K562 (cell line): ENCODE measurements around the gene APOM. TPM values are rescaled to one million over a fixed set of nuclear protein-coding genes. Genes with fewer than 3 reads are reported as not detected.

ENCODE experiments used
- ERF ChIP-seq: fragments of 450-650 bp; formaldehyde crosslinking; IDR thresholded peaks from 2 replicates; pipeline ENCODE4 v1.4.0; 2020; ENCODE audit warnings: mild to moderate bottlenecking, mixed read lengths
- ETS1 ChIP-seq: conservative IDR thresholded peaks from 2 replicates; pipeline ENCODE4 v1.6.1; 2011; ENCODE audit warnings: low read depth, mild to moderate bottlenecking, low read length; ENCODE audit not compliant: control insufficient read depth
- GABPB1 ChIP-seq: sonication (generic); formaldehyde crosslinking; IDR thresholded peaks from 2 replicates; pipeline ENCODE4 v1.8.0; 2022; ENCODE audit warnings: mild to moderate bottlenecking, missing genetic modification reagents
- HMGN3 ChIP-seq: IDR thresholded peaks from 2 replicates; pipeline ENCODE4 v1.6.1; 2011; ENCODE audit warnings: borderline replicate concordance, low read depth, mild to moderate bottlenecking, mixed read lengths, low read length; ENCODE audit not compliant: insufficient read length; ENCODE audit errors: extremely low read depth
- KLF10 ChIP-seq: fragments of 250-450 bp; sonication (Bioruptor Pico); IDR thresholded peaks from 2 replicates; pipeline ENCODE4 v1.6.1; 2021; ENCODE audit warnings: matching md5 sums
- KLF6 ChIP-seq: fragments of 250-450 bp; sonication (Bioruptor Pico); IDR thresholded peaks from 2 replicates; pipeline ENCODE4 v1.4.0; 2020; ENCODE audit warnings: mild to moderate bottlenecking, moderate library complexity, borderline replicate concordance
- MAZ ChIP-seq, 2 experiments: fragments of 450-650 bp in 1 of 2; sonication (generic) in 1 of 2; formaldehyde crosslinking; IDR thresholded peaks in 1 of 2; conservative IDR thresholded peaks in 1 of 2; 2 replicates each; pipeline versions ENCODE4 v1.4.0 to v1.5.0; 2020; ENCODE audit warnings: mild to moderate bottlenecking in 1 of 2, missing genetic modification reagents in 1 of 2
- NFATC3 ChIP-seq: fragments of 450-650 bp; IDR thresholded peaks from 2 replicates; pipeline ENCODE4 v1.6.1; 2017; ENCODE audit warnings: mild to moderate bottlenecking
- PREB ChIP-seq: sonication (generic); formaldehyde crosslinking; IDR thresholded peaks from 2 replicates; pipeline ENCODE4 v1.8.1; 2023; ENCODE audit warnings: mild to moderate bottlenecking, missing genetic modification reagents
- RCOR1 ChIP-seq, 2 experiments: IDR thresholded peaks; 2 replicates each; pipeline ENCODE4 v1.6.1; 2012; ENCODE audit warnings: low read depth in 2 of 2, low read length in 2 of 2, borderline replicate concordance in 1 of 2, improper control_type of control experiment in 1 of 2
- TCF15 ChIP-seq: fragments of 250-450 bp; sonication (Bioruptor Pico); IDR thresholded peaks from 2 replicates; pipeline ENCODE4 v1.8.0; 2022; ENCODE audit warnings: moderate library complexity, mild to moderate bottlenecking, inconsistent platforms
- THRA ChIP-seq: fragments of 450-650 bp; IDR thresholded peaks from 2 replicates; pipeline ENCODE4 v1.6.1; 2017; ENCODE audit warnings: mild to moderate bottlenecking, moderate library complexity
- ZBTB17 ChIP-seq: fragments of 450-650 bp; formaldehyde crosslinking; IDR thresholded peaks from 2 replicates; pipeline ENCODE4 v1.4.0; 2020; ENCODE audit warnings: mild to moderate bottlenecking
- ZMIZ1 ChIP-seq, 2 experiments: fragments of 150-350 bp in 1 of 2; IDR thresholded peaks; 2 replicates each; pipeline ENCODE4 v1.6.1; 2012 to 2016; ENCODE audit warnings: low read depth in 2 of 2, low read length in 2 of 2, mild to moderate bottlenecking in 1 of 2, moderate library complexity in 1 of 2
- ZNF280B ChIP-seq: fragments of 250-450 bp; sonication (Bioruptor Pico); IDR thresholded peaks from 2 replicates; pipeline ENCODE4 v1.5.1; 2021; ENCODE audit warnings: mild to moderate bottlenecking
- ZNF384 ChIP-seq: IDR thresholded peaks from 2 replicates; pipeline ENCODE4 v1.6.1; 2012; ENCODE audit warnings: low read depth, low read length, improper control_type of control experiment
- polyA plus RNA-seq, 8 experiments: library from polyadenylated mRNA; depleted of rRNA in 4 of 8; stranded (reverse) in 5 of 8; unstranded in 3 of 8; fragments of >200 nt; fragmentation: Nextera tagmentation in 2 of 8; fragmentation: Illumina TruSeq in 1 of 8; extraction: Ambion mirVana in 2 of 8; extraction: Trizol in 1 of 8; gene quantifications; 2 replicates each; pipeline versions ENCODE4 v1.2.1 to v1.2.3, GENCODE V29; 2011 to 2014; ENCODE audit warnings: inconsistent platforms in 1 of 8, missing spikeins in 1 of 8
- total RNA-seq, 7 experiments: library from RNA; depleted of rRNA in 6 of 7; stranded (reverse); fragments of >200 nt in 6 of 7; fragmentation: Illumina TruSeq in 2 of 7; extraction: Trizol in 2 of 7; gene quantifications; 2 replicates each; pipeline versions ENCODE4 v1.2.1 to v1.2.3, GENCODE V29; 2011 to 2021; ENCODE audit warnings: low replicate concordance in 1 of 7

Gene APOM
- total and polyA plus RNA-seq, 9 of the 15 experiments (the other 6 are each of a cell fraction or from before 2014, with no cell fraction given): 5.7 to 24.3 (median 10.4) TPM

GRCh38 chr6:31702819-31703716, 47.4 kb downstream of the APOM start, which contains the start of gene ABHD16A (continued):
- TF ChIP-seq HMGN3 (peak; percentile 96), KLF6 (CRISPR knock-in tag) (peak; percentile 81; the same call in 1 of the 2 replicates), ERF (CRISPR knock-in tag) (peak; percentile 74), ETS1 (peak; percentile 52), ZNF384 (peak; percentile 48; the same call in 1 of the 2 replicates), TCF15 (CRISPR knock-in tag) (no peak), MAZ (CRISPR knock-in tag; conservative IDR thresholded peaks at IDR 0.05 in 1 of 2, IDR thresholded peaks at IDR 0.05 in 1 of 2) (peak; percentile 94 to 99), KLF10 (CRISPR knock-in tag) (no peak), PREB (CRISPR knock-in tag) (peak; percentile 92; the same call in 1 of the 2 replicates), ZMIZ1 (IDR thresholded peaks at IDR 0.05; ENCODE audit: low read depth in 2 of 2, low read length in 2 of 2) (peak in 1 of 2 experiments; percentile 85; a peak in 3 of 4 replicates), NFATC3 (peak; percentile 61; the same call in 1 of the 2 replicates), RCOR1 (IDR thresholded peaks at IDR 0.05; ENCODE audit: borderline replicate concordance in 1 of 2, low read depth in 2 of 2, low read length in 2 of 2) (peak; percentile 49 to 78; a peak in 2 of 4 replicates), ZNF280B (CRISPR knock-in tag) (no peak), GABPB1 (CRISPR knock-in tag) (peak; percentile 81), THRA (no peak), ZBTB17 (peak; percentile 97)
